Measurements from ENCODE around the gene UBE3B. TPM values are rescaled to one million over a fixed set of nuclear protein-coding genes. Genes with fewer than 3 reads are reported as not detected.

The UBE3B gene
- total RNA-seq, 4 donors from 2014 or later, result 42.7 to 49.9 (median 46.3) TPM

GRCh38 chr12:109524466-109525278 lies 47.2 kb downstream of the UBE3B start:
- 82 to 84% methylated on average over 26 of the region's 26 CpGs for WGBS, 2 donors
- no peak overlapping the region for H3K4me3 ChIP-seq (ENCODE audit: low read depth, poor library complexity, severe bottlenecking)
- TF ChIP-seq POLR2A (IDR thresholded peaks at IDR 0.05) (no peak), CTCF (IDR thresholded peaks at IDR 0.05) (no peak)
- intact Hi-C loops (cut with DNase I; ENCODE audit: low total_unique reads), result no loop called here
- DNase-seq (ENCODE audit: low spot score in 2 of 2), result no peak

GRCh38 chr12:109525279-109525585 lies 47.8 kb downstream of the UBE3B start:
- intact Hi-C loops (cut with DNase I; ENCODE audit: low total_unique reads), result no loop called here
- 75 to 81% methylated on average over 3 of the region's 3 CpGs for WGBS, 2 donors
- H3K4me3 ChIP-seq (ENCODE audit: low read depth, poor library complexity, severe bottlenecking), result no peak overlapping the region
- TF ChIP-seq POLR2A (IDR thresholded peaks at IDR 0.05) (no peak), CTCF (IDR thresholded peaks at IDR 0.05) (no peak)
- no peak for DNase-seq (ENCODE audit: low spot score in 2 of 2)

- intact Hi-C loops (cut with DNase I; ENCODE audit: low total_unique reads), result no loop called here
- 87 to 93% methylated on average over 8 of the region's 8 CpGs for WGBS, 2 donors
- H3K4me3 ChIP-seq (ENCODE audit: low read depth, poor library complexity, severe bottlenecking), result no peak overlapping the region
- DNase-seq (ENCODE audit: low spot score in 2 of 2), result no peak
- TF ChIP-seq CTCF (IDR thresholded peaks at IDR 0.05) (no peak), POLR2A (IDR thresholded peaks at IDR 0.05) (no peak)
These were observed 50.2 kb downstream of the UBE3B start for GRCh38 chr12:109527489-109528123.

GRCh38 chr12:109529691-109530640 lies 52.5 kb downstream of the UBE3B start:
- 83 to 88% methylated on average over 19 of the region's 19 CpGs for whole genome bisulfite sequencing, 2 donors
- no peak for DNase-seq (ENCODE audit: low spot score in 2 of 2)
- intact Hi-C loops (cut with DNase I; ENCODE audit: low total_unique reads), result no loop called here

GRCh38 chr12:109531411-109531810 lies 54.0 kb downstream of the UBE3B start:
- WGBS, 2 donors, result 74 to 83% methylated on average over 2 of the region's 2 CpGs
- DNase-seq (ENCODE audit: low spot score in 2 of 2), result no peak
- H3K4me3 ChIP-seq (ENCODE audit: low read depth, poor library complexity, severe bottlenecking), result no peak overlapping the region
- intact Hi-C loops (cut with DNase I; ENCODE audit: low total_unique reads), result no loop called here
- TF ChIP-seq CTCF (IDR thresholded peaks at IDR 0.05), result no peak

More at GRCh38 chr12:109529691-109530640, 52.5 kb downstream of the UBE3B start:
- H3K4me3 ChIP-seq (ENCODE audit: low read depth, poor library complexity, severe bottlenecking), result no peak overlapping the region
- no peak for TF ChIP-seq POLR2A (IDR thresholded peaks at IDR 0.05)
- TF ChIP-seq CTCF (IDR thresholded peaks at IDR 0.05), result no peak

Measured in lower leg skin (tissue), 4 donors.